PC-3 (cell line): ENCODE measurements around the gene FKBP2. TPM values are rescaled to one million over a fixed set of nuclear protein-coding genes. Genes with fewer than 3 reads are reported as not detected.

ENCODE experiments used
- ATAC-seq: fragments of 200-7000 bp; cut with Tn5 transposase; 2 replicates; pipeline ENCODE4 v1.9.1; 2020; ENCODE audit warnings: mild to moderate bottlenecking, moderate library complexity
- BruUV-seq: library from RNA; stranded (reverse); fragments of 400-500 nt; replicated peaks from 2 replicates; lab custom pipeline; 2021; lab: Mats Ljungman, UMichigan
- CTCF ChIA-PET: fragments of 300-600 bp; sonication (Branson Sonifier 250); formaldehyde crosslinking; loops from one replicate; lab custom pipeline; 2022; ENCODE audit warnings: antibody characterized with exemption; lab: Charles Lee
- POLR2A ChIA-PET: fragments of 300-600 bp; sonication (Branson Sonifier 250); formaldehyde crosslinking; loops from one replicate; lab custom pipeline; 2022; ENCODE audit warnings: antibody characterized with exemption; ENCODE audit not compliant: unreplicated experiment; lab: Charles Lee
- DNase-seq: peaks from one replicate; pipeline ENCODE4 v3.0.0-alpha.2; 2015
- H2AFZ ChIP-seq: fragments of 300-600 bp; sonication (generic); 2 replicates; pipeline ENCODE4 v1.6.0; 2016; ENCODE audit warnings: antibody characterized with exemption, low read length
- H3F3A ChIP-seq: fragments of 300-600 bp; sonication (generic); one replicate; pipeline ENCODE4 v1.6.0; 2017; ENCODE audit warnings: antibody characterized with exemption, low read length, control low read depth, mild to moderate bottlenecking; ENCODE audit not compliant: unreplicated experiment
- H3K27ac ChIP-seq: fragments of 300-600 bp; sonication (generic); 2 replicates; pipeline ENCODE4 v1.5.1; 2016; ENCODE audit warnings: mild to moderate bottlenecking, low read length
- H3K27me3 ChIP-seq: fragments of 300-600 bp; sonication (generic); 2 replicates; pipeline ENCODE4 v1.6.1; 2016; ENCODE audit warnings: low read length, mixed read lengths
- H3K36me3 ChIP-seq: fragments of 300-600 bp; sonication (generic); 2 replicates; pipeline ENCODE4 v1.6.1; 2016; ENCODE audit warnings: low read depth, mixed run types, low read length, mixed read lengths
- H3K4me1 ChIP-seq: fragments of 300-600 bp; sonication (generic); 2 replicates; pipeline ENCODE4 v1.5.1; 2016; ENCODE audit warnings: low read length; ENCODE audit not compliant: insufficient read depth
- H3K4me2 ChIP-seq: fragments of 300-600 bp; sonication (generic); 2 replicates; pipeline ENCODE4 v1.6.0; 2016; ENCODE audit warnings: low read length
- H3K4me3 ChIP-seq: fragments of 300-600 bp; sonication (generic); 2 replicates; pipeline ENCODE4 v1.5.1; 2016; ENCODE audit warnings: mild to moderate bottlenecking, low read length, mixed read lengths
- H3K79me2 ChIP-seq: fragments of 300-600 bp; sonication (generic); 2 replicates; pipeline ENCODE4 v1.6.1; 2017; ENCODE audit warnings: low read length, mixed read lengths
- H3K9ac ChIP-seq: fragments of 300-600 bp; sonication (generic); 2 replicates; pipeline ENCODE4 v1.6.0; 2016; ENCODE audit warnings: mild to moderate bottlenecking, low read length
- H3K9me2 ChIP-seq: fragments of 300-600 bp; sonication (generic); replicated peaks from 2 replicates; pipeline ENCODE4 v1.6.1; 2016; ENCODE audit warnings: mixed run types, low read length, mixed read lengths
- H3K9me3 ChIP-seq: fragments of 300-600 bp; sonication (generic); 2 replicates; pipeline ENCODE4 v1.6.1; 2016; ENCODE audit warnings: low read length, mixed read lengths
- H4K20me1 ChIP-seq: fragments of 300-600 bp; sonication (generic); 2 replicates; pipeline ENCODE4 v1.6.1; 2016; ENCODE audit warnings: low read length, mixed read lengths
- CTCF ChIP-seq: fragments of 300-600 bp; sonication (generic); conservative IDR thresholded peaks from 2 replicates; pipeline ENCODE4 v1.5.1; 2017; ENCODE audit warnings: antibody characterized with exemption, low read depth, mild to moderate bottlenecking, low read length
- EZH2 ChIP-seq: fragments of 300-600 bp; sonication (generic); IDR thresholded peaks from one replicate; pipeline ENCODE4 v1.6.1; 2017; ENCODE audit warnings: antibody characterized with exemption, mild to moderate bottlenecking, low read length; ENCODE audit not compliant: unreplicated experiment
- EZH2phosphoT487 ChIP-seq: fragments of 300-600 bp; sonication (generic); IDR thresholded peaks from 2 replicates; pipeline ENCODE4 v1.6.1; 2018; ENCODE audit warnings: mild to moderate bottlenecking, antibody characterized with exemption, low read length, borderline replicate concordance
- intact Hi-C: fragments of 100-400 bp; cut with micrococcal nuclease; formaldehyde crosslinking; loops from 2 replicates; pipeline ENCODE4 v1.9.0; 2023
- total RNA-seq: library from RNA; depleted of rRNA; stranded (reverse); fragments of >200 nt; gene quantifications from 2 replicates; pipeline ENCODE4 v1.2.3, GENCODE V29; 2014

Gene FKBP2
- total RNA-seq, 1 experiment from 2014 or later: 215 TPM

- H2AFZ ChIP-seq: no peak overlapping the region
- ATAC-seq (no peak), DNase-seq (no peak)
- no peaks in the 10 kb centered on the region for H3K9me3 ChIP-seq
- H3K27ac ChIP-seq: no peak overlapping the region
- H3K27me3 ChIP-seq: no peaks in the 10 kb centered on the region
- no peaks in the 10 kb centered on the region for H3F3A ChIP-seq
- intact Hi-C loops: no loop called here
- CTCF ChIA-PET: no interaction called here
- no peak for TF ChIP-seq EZH2
- TF ChIP-seq EZH2phosphoT487: no peak
- no peak for TF ChIP-seq CTCF
- H3K9ac ChIP-seq: no peak overlapping the region
- BruUV-seq: no TSS peak
- H3K9me2 ChIP-seq: no peaks in the 10 kb centered on the region
- H4K20me1 ChIP-seq: peaks cover 23% of the 10 kb centered on the region
- peaks cover 18% of the 10 kb centered on the region; the same call in 1 of the 2 replicates for H3K79me2 ChIP-seq
- H3K4me1 ChIP-seq: no peaks in the 10 kb centered on the region
- H3K36me3 ChIP-seq: peaks cover 82% of the 10 kb centered on the region
- H3K4me2 ChIP-seq: no peak overlapping the region
- POLR2A ChIA-PET: no interaction called here
- no peak overlapping the region for H3K4me3 ChIP-seq
These were observed 44.3 kb upstream of the FKBP2 start for GRCh38 chr11:64196626-64197025.

- H3K79me2 ChIP-seq: peaks cover 18% of the 10 kb centered on the region; the same call in 1 of the 2 replicates
- POLR2A ChIA-PET: no interaction called here
These were observed 42.4 kb upstream of the FKBP2 start for GRCh38 chr11:64198511-64198910.

More at GRCh38 chr11:64198511-64198910, 42.4 kb upstream of the FKBP2 start:
- peaks cover 6% of the 10 kb centered on the region; the same call in 1 of the 2 replicates for H4K20me1 ChIP-seq
- intact Hi-C loops: no loop called here
- H3K4me3 ChIP-seq: no peak overlapping the region
- no TSS peak for BruUV-seq
- no peaks in the 10 kb centered on the region for H3K4me1 ChIP-seq
- no peaks in the 10 kb centered on the region for H3K9me2 ChIP-seq
- no peak overlapping the region for H2AFZ ChIP-seq
- H3K4me2 ChIP-seq: no peak overlapping the region
- peaks cover 4% of the 10 kb centered on the region for H3F3A ChIP-seq
- CTCF ChIA-PET: no interaction called here
- H3K27ac ChIP-seq: no peak overlapping the region
- no peak overlapping the region for H3K9ac ChIP-seq
- ATAC-seq (no peak), DNase-seq (no peak)
- H3K27me3 ChIP-seq: no peaks in the 10 kb centered on the region
- TF ChIP-seq EZH2 (no peak), EZH2phosphoT487 (no peak), CTCF (no peak)
- peaks cover 87% of the 10 kb centered on the region for H3K36me3 ChIP-seq
- H3K9me3 ChIP-seq: no peaks in the 10 kb centered on the region
